Neural cell (in vitro differentiated cells): Measurements from ENCODE around the gene ALDH8A1.

Experiments used
- CTCF ChIP-seq: fragments of 450-650 bp; IDR thresholded peaks from 2 replicates; pipeline ENCODE4 v1.5.1; 2014; ENCODE audit warnings: antibody characterized with exemption, mild to moderate bottlenecking, moderate library complexity; ENCODE audit not compliant: poor library complexity, severe bottlenecking
- EP300 ChIP-seq: fragments of 450-650 bp; conservative IDR thresholded peaks from 2 replicates; pipeline ENCODE4 v1.6.1; 2014; ENCODE audit warnings: antibody characterized with exemption, mild to moderate bottlenecking, moderate library complexity; ENCODE audit not compliant: poor library complexity, severe bottlenecking
- EZH2 ChIP-seq: fragments of 200-600, 300-800 bp; shearing (Covaris generic), sonication (generic); IDR thresholded peaks from 2 replicates; pipeline ENCODE4 v1.6.1; 2014; ENCODE audit warnings: antibody characterized with exemption, low read length, borderline replicate concordance, mild to moderate bottlenecking; ENCODE audit not compliant: insufficient read depth, poor library complexity, severe bottlenecking
- REST ChIP-seq: IDR thresholded peaks from 2 replicates; pipeline ENCODE4 v1.6.1; 2012; ENCODE audit warnings: borderline replicate concordance
- TAF1 ChIP-seq: IDR thresholded peaks from 2 replicates; pipeline ENCODE4 v1.6.1; 2012; ENCODE audit warnings: low read depth

- no peak for TF ChIP-seq REST
- no peak for TF ChIP-seq EZH2
- no peak for TF ChIP-seq TAF1
- TF ChIP-seq CTCF, result no peak
- no peak for TF ChIP-seq EP300
Observed at GRCh38 chr6:134961366-134961765, 11.5 kb upstream of the ALDH8A1 start.
